Loucy (cell line): ENCODE results near the gene ACTRT2.

Experiments
- H2AFZ ChIP-seq: fragments of 200-600 bp; sonication (generic); 2 replicates; pipeline ENCODE4 v1.6.0; 2016; ENCODE audit warnings: antibody characterized with exemption, mild to moderate bottlenecking, low read length, moderate library complexity
- H3F3A ChIP-seq: fragments of 200-600 bp; 2 replicates; pipeline ENCODE4 v1.6.0; 2016; ENCODE audit warnings: antibody characterized with exemption, low read depth, mild to moderate bottlenecking
- H3K27me3 ChIP-seq: fragments of 200-600 bp; sonication (generic); 2 replicates; pipeline ENCODE4 v1.6.1; 2014; ENCODE audit warnings: low read length, mild to moderate bottlenecking; ENCODE audit not compliant: insufficient read depth, poor library complexity, severe bottlenecking
- H3K36me3 ChIP-seq: fragments of 200-600 bp; sonication (generic); 2 replicates; pipeline ENCODE4 v1.6.1; 2016; ENCODE audit warnings: low read length; ENCODE audit not compliant: insufficient read depth
- H3K4me1 ChIP-seq: fragments of 200-600 bp; sonication (generic); 2 replicates; pipeline ENCODE4 v1.5.1; 2014; ENCODE audit warnings: low read length, mild to moderate bottlenecking; ENCODE audit not compliant: insufficient read depth, poor library complexity, severe bottlenecking
- H3K4me2 ChIP-seq: fragments of 200-600 bp; sonication (generic); 2 replicates; pipeline ENCODE4 v1.6.0; 2014; ENCODE audit warnings: antibody characterized with exemption, low read length, low read depth, mild to moderate bottlenecking; ENCODE audit not compliant: poor library complexity, severe bottlenecking
- H3K4me3 ChIP-seq: fragments of 200-600 bp; sonication (generic); 2 replicates; pipeline ENCODE4 v1.5.1; 2014; ENCODE audit warnings: low read length, mild to moderate bottlenecking, mixed read lengths; ENCODE audit not compliant: poor library complexity, severe bottlenecking
- H3K79me2 ChIP-seq: fragments of 200-600 bp; sonication (generic); 2 replicates; pipeline ENCODE4 v1.6.1; 2014; ENCODE audit warnings: low read length; ENCODE audit not compliant: insufficient read depth
- H3K9ac ChIP-seq: fragments of 200-600 bp; sonication (generic); 2 replicates; pipeline ENCODE4 v1.6.0; 2014; ENCODE audit warnings: mild to moderate bottlenecking, low read depth, low read length, moderate library complexity; ENCODE audit not compliant: poor library complexity, severe bottlenecking
- H3K9me2 ChIP-seq: fragments of 200-600 bp; sonication (generic); replicated peaks from 2 replicates; pipeline ENCODE4 v1.6.1; 2016; ENCODE audit warnings: low read depth, low read length, mixed read lengths
- H3K9me3 ChIP-seq: fragments of 200-600 bp; sonication (generic); 2 replicates; pipeline ENCODE4 v1.6.1; 2014; ENCODE audit warnings: mild to moderate bottlenecking, antibody characterized with exemption, low read length, low read depth; ENCODE audit not compliant: insufficient read depth
- H4K20me1 ChIP-seq: fragments of 200-600 bp; sonication (generic); 2 replicates; pipeline ENCODE4 v1.6.0; 2014; ENCODE audit warnings: antibody characterized with exemption, low read length, mild to moderate bottlenecking; ENCODE audit not compliant: insufficient read depth, poor library complexity, severe bottlenecking
- EZH2phosphoT487 ChIP-seq: fragments of 200-600 bp; IDR thresholded peaks from 2 replicates; pipeline ENCODE4 v1.6.1; 2018; ENCODE audit warnings: antibody characterized with exemption, mild to moderate bottlenecking, moderate library complexity, borderline replicate concordance
- TF ChIP-seq, protein P1 (sequence below): fragments of 200-600 bp; sonication (generic); conservative IDR thresholded peaks from 2 replicates; pipeline ENCODE4 v1.5.1; 2014; ENCODE audit warnings: mild to moderate bottlenecking, antibody characterized with exemption, low read length

ACTRT2 gene

DNA sequence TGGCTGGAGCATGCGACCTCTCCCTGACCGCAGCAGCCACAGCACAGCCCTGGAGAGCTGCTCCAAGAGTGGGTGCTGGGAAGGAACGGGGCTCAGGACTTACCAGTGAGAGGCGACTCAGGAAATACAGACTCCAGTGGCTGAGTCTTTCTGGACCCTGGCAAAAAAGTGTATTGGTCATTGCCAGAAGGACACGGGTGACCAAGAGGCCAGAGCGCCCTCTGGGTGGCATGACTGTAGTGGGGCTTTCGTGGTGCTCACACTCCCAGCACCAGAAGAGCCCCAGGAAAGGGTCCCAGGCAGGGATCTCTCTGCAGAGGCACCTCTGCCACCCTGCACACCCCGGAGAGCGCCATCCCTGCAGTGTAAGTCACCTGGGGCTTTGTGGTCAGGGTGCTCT lies 38.9 kb downstream of the ACTRT2 start:
- Histone ChIP-seq H3F3A (no peaks in the 10 kb centered on the region), H3K27me3 (no peaks in the 10 kb centered on the region), H3K4me3 (no peak overlapping the region), H3K4me2 (no peak overlapping the region), H3K9ac (no peak overlapping the region), H4K20me1 (no peaks in the 10 kb centered on the region), H3K9me2 (no peaks in the 10 kb centered on the region), H3K9me3 (no peaks in the 10 kb centered on the region), H3K79me2 (peaks cover 3% of the 10 kb centered on the region; the same call in 1 of the 2 replicates), H3K36me3 (no peaks in the 10 kb centered on the region), H3K4me1 (peaks cover 5% of the 10 kb centered on the region), H2AFZ (no peak overlapping the region)
- TF ChIP-seq, protein P1, sequence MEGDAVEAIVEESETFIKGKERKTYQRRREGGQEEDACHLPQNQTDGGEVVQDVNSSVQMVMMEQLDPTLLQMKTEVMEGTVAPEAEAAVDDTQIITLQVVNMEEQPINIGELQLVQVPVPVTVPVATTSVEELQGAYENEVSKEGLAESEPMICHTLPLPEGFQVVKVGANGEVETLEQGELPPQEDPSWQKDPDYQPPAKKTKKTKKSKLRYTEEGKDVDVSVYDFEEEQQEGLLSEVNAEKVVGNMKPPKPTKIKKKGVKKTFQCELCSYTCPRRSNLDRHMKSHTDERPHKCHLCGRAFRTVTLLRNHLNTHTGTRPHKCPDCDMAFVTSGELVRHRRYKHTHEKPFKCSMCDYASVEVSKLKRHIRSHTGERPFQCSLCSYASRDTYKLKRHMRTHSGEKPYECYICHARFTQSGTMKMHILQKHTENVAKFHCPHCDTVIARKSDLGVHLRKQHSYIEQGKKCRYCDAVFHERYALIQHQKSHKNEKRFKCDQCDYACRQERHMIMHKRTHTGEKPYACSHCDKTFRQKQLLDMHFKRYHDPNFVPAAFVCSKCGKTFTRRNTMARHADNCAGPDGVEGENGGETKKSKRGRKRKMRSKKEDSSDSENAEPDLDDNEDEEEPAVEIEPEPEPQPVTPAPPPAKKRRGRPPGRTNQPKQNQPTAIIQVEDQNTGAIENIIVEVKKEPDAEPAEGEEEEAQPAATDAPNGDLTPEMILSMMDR, result no peak
- TF ChIP-seq EZH2phosphoT487, result no peak

GRCh38 chr1:3060601-3061551 lies 39.6 kb downstream of the ACTRT2 start:
- H3K79me2 ChIP-seq, result peaks cover 11% of the 10 kb centered on the region; the same call in 1 of the 2 replicates
- no peaks in the 10 kb centered on the region for H3F3A ChIP-seq
- no peak overlapping the region for H3K4me3 ChIP-seq
- H3K9ac ChIP-seq, result no peak overlapping the region
- H3K4me2 ChIP-seq, result no peak overlapping the region
- no peak overlapping the region for H2AFZ ChIP-seq
- H3K27me3 ChIP-seq, result no peaks in the 10 kb centered on the region
- no peaks in the 10 kb centered on the region for H3K9me3 ChIP-seq
- TF ChIP-seq EZH2phosphoT487, result no peak
- TF ChIP-seq, protein P1, result no peak
- H3K9me2 ChIP-seq, result no peaks in the 10 kb centered on the region
- peaks cover 9% of the 10 kb centered on the region for H3K4me1 ChIP-seq
- H4K20me1 ChIP-seq, result no peaks in the 10 kb centered on the region
- H3K36me3 ChIP-seq, result no peaks in the 10 kb centered on the region

DNA sequence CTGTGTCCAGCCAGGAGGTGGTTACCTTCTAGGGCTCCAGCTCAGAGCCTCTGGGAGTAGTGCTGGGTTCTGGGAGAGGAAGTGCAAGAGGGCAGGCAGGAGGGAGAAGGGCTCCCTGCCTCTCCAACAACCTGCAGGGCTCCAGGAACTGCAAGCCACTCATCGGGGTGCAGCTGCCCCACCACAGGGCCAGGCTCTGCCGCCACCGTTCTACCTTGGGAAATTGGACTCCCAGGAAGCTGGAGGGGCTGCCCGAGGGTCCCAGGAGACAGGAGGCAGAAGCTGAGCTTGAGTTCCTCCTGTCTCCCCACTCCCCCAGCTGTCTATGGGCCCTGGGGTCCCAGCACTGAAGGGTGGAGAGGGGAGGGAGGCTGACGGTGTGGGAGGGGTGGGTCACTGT lies 40.3 kb downstream of the ACTRT2 start:
- no peaks in the 10 kb centered on the region for H3K9me2 ChIP-seq
- H3K27me3 ChIP-seq, result no peaks in the 10 kb centered on the region
- H3K36me3 ChIP-seq, result no peaks in the 10 kb centered on the region
- H2AFZ ChIP-seq, result no peak overlapping the region
- no peak overlapping the region for H3K4me3 ChIP-seq
- TF ChIP-seq, protein P1, result no peak
- TF ChIP-seq EZH2phosphoT487, result no peak
- no peaks in the 10 kb centered on the region for H3F3A ChIP-seq
- no peak overlapping the region for H3K4me2 ChIP-seq
- peaks cover 18% of the 10 kb centered on the region; the same call in 1 of the 2 replicates for H3K79me2 ChIP-seq
- no peak overlapping the region for H3K9ac ChIP-seq
- no peaks in the 10 kb centered on the region for H3K9me3 ChIP-seq
- H4K20me1 ChIP-seq, result no peaks in the 10 kb centered on the region
- H3K4me1 ChIP-seq, result peaks cover 14% of the 10 kb centered on the region
